OCI-LY1 (cell line): ENCODE measurements around the gene PCBP3.

Experiments used
- CTCF ChIP-seq: fragments of 200-600 bp; sonication (generic), shearing (Covaris generic); IDR thresholded peaks from 2 replicates; pipeline ENCODE4 v1.5.1; 2017; ENCODE audit warnings: mild to moderate bottlenecking, antibody characterized with exemption, low read length, moderate library complexity, mixed read lengths
- EZH2 ChIP-seq: fragments of 200-600 bp; sonication (generic), shearing (Covaris generic); IDR thresholded peaks from 2 replicates; pipeline ENCODE4 v1.8.0; 2017; ENCODE audit warnings: borderline replicate concordance, mixed run types, mild to moderate bottlenecking, antibody characterized with exemption, low read length, moderate library complexity, mixed read lengths

GRCh38 chr21:45695086-45695485 is 51.6 kb downstream of the PCBP3 start:
- TF ChIP-seq CTCF (no peak; the same call in 1 of the 2 replicates), EZH2 (no peak)
